ENCODE data around the gene MYO5B.

DNA sequence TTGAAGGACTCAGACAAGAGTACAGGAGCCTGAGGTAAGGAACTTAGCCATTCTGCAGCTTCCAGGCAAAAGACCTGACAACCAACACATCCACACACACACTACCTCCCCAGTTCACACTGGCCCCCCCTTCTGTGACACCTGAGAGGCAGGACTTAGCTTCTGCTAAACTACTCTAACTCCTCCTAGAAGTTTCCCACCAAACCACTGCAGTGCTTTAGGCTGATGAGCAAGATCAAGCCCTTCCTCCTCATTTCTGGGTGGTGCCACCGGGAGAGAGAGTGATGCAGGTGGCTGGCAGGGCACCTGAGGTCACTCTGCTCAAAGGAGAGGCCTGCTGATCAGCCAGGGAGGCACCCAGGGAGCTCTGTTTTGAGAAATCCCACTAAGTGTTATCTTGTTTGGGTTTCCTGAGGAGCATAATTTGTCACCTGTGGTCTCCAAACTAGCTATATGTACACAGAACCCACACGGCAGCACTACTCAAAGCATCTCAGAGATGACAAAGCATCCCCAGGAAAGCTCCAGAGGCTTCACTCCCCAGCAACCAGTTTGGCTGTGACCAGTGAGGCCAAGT, 188.4 kb downstream of the MYO5B start:
- TF ChIP-seq, protein P1, sequence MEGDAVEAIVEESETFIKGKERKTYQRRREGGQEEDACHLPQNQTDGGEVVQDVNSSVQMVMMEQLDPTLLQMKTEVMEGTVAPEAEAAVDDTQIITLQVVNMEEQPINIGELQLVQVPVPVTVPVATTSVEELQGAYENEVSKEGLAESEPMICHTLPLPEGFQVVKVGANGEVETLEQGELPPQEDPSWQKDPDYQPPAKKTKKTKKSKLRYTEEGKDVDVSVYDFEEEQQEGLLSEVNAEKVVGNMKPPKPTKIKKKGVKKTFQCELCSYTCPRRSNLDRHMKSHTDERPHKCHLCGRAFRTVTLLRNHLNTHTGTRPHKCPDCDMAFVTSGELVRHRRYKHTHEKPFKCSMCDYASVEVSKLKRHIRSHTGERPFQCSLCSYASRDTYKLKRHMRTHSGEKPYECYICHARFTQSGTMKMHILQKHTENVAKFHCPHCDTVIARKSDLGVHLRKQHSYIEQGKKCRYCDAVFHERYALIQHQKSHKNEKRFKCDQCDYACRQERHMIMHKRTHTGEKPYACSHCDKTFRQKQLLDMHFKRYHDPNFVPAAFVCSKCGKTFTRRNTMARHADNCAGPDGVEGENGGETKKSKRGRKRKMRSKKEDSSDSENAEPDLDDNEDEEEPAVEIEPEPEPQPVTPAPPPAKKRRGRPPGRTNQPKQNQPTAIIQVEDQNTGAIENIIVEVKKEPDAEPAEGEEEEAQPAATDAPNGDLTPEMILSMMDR (IDR thresholded peaks at IDR 0.05), result no peak
- TF ChIP-seq, protein P2, sequence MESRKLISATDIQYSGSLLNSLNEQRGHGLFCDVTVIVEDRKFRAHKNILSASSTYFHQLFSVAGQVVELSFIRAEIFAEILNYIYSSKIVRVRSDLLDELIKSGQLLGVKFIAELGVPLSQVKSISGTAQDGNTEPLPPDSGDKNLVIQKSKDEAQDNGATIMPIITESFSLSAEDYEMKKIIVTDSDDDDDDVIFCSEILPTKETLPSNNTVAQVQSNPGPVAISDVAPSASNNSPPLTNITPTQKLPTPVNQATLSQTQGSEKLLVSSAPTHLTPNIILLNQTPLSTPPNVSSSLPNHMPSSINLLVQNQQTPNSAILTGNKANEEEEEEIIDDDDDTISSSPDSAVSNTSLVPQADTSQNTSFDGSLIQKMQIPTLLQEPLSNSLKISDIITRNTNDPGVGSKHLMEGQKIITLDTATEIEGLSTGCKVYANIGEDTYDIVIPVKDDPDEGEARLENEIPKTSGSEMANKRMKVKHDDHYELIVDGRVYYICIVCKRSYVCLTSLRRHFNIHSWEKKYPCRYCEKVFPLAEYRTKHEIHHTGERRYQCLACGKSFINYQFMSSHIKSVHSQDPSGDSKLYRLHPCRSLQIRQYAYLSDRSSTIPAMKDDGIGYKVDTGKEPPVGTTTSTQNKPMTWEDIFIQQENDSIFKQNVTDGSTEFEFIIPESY (IDR thresholded peaks at IDR 0.05; ENCODE audit: borderline replicate concordance, low read depth), result no peak
- TF ChIP-seq, protein P3, sequence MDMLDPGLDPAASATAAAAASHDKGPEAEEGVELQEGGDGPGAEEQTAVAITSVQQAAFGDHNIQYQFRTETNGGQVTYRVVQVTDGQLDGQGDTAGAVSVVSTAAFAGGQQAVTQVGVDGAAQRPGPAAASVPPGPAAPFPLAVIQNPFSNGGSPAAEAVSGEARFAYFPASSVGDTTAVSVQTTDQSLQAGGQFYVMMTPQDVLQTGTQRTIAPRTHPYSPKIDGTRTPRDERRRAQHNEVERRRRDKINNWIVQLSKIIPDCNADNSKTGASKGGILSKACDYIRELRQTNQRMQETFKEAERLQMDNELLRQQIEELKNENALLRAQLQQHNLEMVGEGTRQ (IDR thresholded peaks at IDR 0.05; ENCODE audit: borderline replicate concordance, low read depth, low read length), result no peak
- TF ChIP-seq FOXM1 (IDR thresholded peaks at IDR 0.05; ENCODE audit: low read depth) (no peak), GABPA (IDR thresholded peaks at IDR 0.05; ENCODE audit: low read depth) (no peak), EP300 (IDR thresholded peaks at IDR 0.05; ENCODE audit: borderline replicate concordance in 1 of 2, low read depth in 1 of 2, low read length in 1 of 2) (no peak), RFX5 (IDR thresholded peaks at IDR 0.05; ENCODE audit: low read length) (no peak), MAX (IDR thresholded peaks at IDR 0.05; ENCODE audit: low read depth) (no peak), POLR2AphosphoS5 (IDR thresholded peaks at IDR 0.05; ENCODE audit: low read depth, low read length) (no peak), TAF1 (IDR thresholded peaks at IDR 0.05; ENCODE audit: borderline replicate concordance, low read depth, low read length) (no peak), TCF12 (IDR thresholded peaks at IDR 0.05) (no peak), USF1 (IDR thresholded peaks at IDR 0.05; ENCODE audit: borderline replicate concordance, low read depth) (no peak)
- TF ChIP-seq, protein P4, sequence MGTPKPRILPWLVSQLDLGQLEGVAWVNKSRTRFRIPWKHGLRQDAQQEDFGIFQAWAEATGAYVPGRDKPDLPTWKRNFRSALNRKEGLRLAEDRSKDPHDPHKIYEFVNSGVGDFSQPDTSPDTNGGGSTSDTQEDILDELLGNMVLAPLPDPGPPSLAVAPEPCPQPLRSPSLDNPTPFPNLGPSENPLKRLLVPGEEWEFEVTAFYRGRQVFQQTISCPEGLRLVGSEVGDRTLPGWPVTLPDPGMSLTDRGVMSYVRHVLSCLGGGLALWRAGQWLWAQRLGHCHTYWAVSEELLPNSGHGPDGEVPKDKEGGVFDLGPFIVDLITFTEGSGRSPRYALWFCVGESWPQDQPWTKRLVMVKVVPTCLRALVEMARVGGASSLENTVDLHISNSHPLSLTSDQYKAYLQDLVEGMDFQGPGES (IDR thresholded peaks at IDR 0.05; ENCODE audit: low read depth, low read length), result no peak

All from SK-N-SH (cell line).